HG02970 (cell line): ENCODE measurements around the gene PPM1L.
"Not testable (repeated sequence)": the region's sequence is repeated elsewhere in the genome, so short reads cannot be mapped to it uniquely, and the experiment has no call there.

Source experiments
- ATAC-seq: cut with Tn5 transposase; IDR thresholded peaks from one replicate; pipeline ENCODE4 v1.9.1; 2021; ENCODE audit warnings: mild to moderate bottlenecking, moderate library complexity, moderate number of reproducible peaks; ENCODE audit not compliant: unreplicated experiment, low FRiP score

The PPM1L gene

GRCh38 chr3:160973067-160973809, 217.2 kb downstream of the PPM1L start:
- no peak for ATAC-seq

GRCh38 chr3:160977773-160978172, 221.7 kb downstream of the PPM1L start:
- ATAC-seq = no peak

GRCh38 chr3:160980740-160981139, 224.7 kb downstream of the PPM1L start:
- no peak for ATAC-seq

GRCh38 chr3:160981217-160981938, 225.3 kb downstream of the PPM1L start:
- peak; percentile 77 for ATAC-seq

- ATAC-seq = no peak
Measured at GRCh38 chr3:160982491-160982890, 226.5 kb downstream of the PPM1L start.

- not testable (repeated sequence) for ATAC-seq
Measured at GRCh38 chr3:160983900-160984299, 227.9 kb downstream of the PPM1L start.

GRCh38 chr3:160986069-160986468, 230.0 kb downstream of the PPM1L start:
- ATAC-seq = no peak

- no peak for ATAC-seq
Measured at GRCh38 chr3:160987982-160988964, 232.2 kb downstream of the PPM1L start.

- no peak for ATAC-seq
Measured at GRCh38 chr3:160990446-160990845, 234.4 kb downstream of the PPM1L start.

GRCh38 chr3:160992712-160993111, 236.7 kb downstream of the PPM1L start:
- no peak for ATAC-seq

- no peak for ATAC-seq
Measured at GRCh38 chr3:160996811-160997210, 240.8 kb downstream of the PPM1L start.

- ATAC-seq = no peak
Measured at GRCh38 chr3:160998581-160998980, 242.6 kb downstream of the PPM1L start.

GRCh38 chr3:160999274-160999673, 243.2 kb downstream of the PPM1L start:
- ATAC-seq = no peak

GRCh38 chr3:161008086-161008485, 252.1 kb downstream of the PPM1L start:
- no peak for ATAC-seq

- ATAC-seq = not testable (repeated sequence)
Measured at GRCh38 chr3:161010151-161010550, 254.1 kb downstream of the PPM1L start.

GRCh38 chr3:161014843-161015749, 259.1 kb downstream of the PPM1L start:
- no peak for ATAC-seq

- no peak for ATAC-seq
Measured at GRCh38 chr3:161016417-161017313, 260.6 kb downstream of the PPM1L start.

GRCh38 chr3:161017971-161018370, 261.9 kb downstream of the PPM1L start:
- no peak for ATAC-seq

- ATAC-seq = no peak
Measured at GRCh38 chr3:161020256-161020655, 264.2 kb downstream of the PPM1L start.
